KBM-7 (cell line): ENCODE data around the gene ACADS.

Source experiments
- DNase-seq: peaks from one replicate; pipeline ENCODE4 v3.0.0-alpha.2; 2015
- in situ Hi-C: fragments of 300-500 bp; cut with MboI; formaldehyde crosslinking; loops from 2 replicates; pipeline ENCODE4 v1.14.3; 2020; ENCODE audit warnings: low sequenced_read_pairs, low pct_unique_long_range_greater_than_20kb, mixed read lengths

Gene ACADS

DNA sequence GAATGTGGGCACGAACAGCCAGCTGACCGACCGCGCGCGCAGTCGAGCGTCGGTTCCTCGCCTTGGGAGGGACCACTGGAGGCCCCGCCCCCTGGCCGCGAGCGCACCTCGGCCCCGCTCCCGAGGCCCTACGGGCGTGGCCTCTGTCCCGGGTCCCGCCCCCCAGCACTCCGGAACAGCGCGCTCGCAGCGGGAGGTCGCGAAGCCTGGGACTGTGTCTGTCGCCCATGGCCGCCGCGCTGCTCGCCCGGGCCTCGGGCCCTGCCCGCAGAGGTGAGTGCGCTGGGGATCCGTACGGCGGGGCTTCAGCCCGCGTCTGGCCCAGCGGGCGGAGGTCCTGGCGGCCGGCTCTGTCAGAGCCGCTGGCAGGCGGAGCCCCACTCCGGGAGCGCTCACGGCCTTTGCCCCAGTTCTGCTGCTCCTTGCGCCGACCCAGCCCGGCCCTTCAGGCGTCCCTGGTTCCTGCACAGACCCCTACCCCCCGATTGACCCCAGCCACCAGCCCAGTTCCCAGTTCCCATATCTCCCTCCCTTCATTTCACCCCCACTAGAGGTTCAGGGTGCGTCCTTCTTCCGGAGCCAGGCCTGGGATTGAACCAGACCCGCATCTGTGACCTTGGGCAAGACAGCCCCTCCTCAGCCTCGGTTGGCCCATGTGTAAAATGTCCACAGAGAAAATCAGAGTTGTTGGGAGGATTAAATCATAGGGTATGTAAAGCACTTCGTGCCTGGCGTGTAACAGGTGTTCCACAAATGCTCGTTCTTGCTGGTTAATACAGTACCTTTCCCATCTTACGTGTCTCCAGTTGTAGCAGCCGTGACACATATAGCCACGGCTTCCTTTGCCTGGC, at the start of gene ACADS:
Gene ACADS (plus strand): TSS at position 168 of the 851 bp plus-strand sequence. CDS start 60 bp downstream, at position 228.
- peak; percentile 85 for DNase-seq

GRCh38 chr12:120677765-120678473, 47.7 kb upstream of the ACADS start:
- DNase-seq, result no peak
- in situ Hi-C loops, result no loop called here

More for the DNA sequence above, at the start of gene ACADS:
- in situ Hi-C loops, result no loop called here

DNA sequence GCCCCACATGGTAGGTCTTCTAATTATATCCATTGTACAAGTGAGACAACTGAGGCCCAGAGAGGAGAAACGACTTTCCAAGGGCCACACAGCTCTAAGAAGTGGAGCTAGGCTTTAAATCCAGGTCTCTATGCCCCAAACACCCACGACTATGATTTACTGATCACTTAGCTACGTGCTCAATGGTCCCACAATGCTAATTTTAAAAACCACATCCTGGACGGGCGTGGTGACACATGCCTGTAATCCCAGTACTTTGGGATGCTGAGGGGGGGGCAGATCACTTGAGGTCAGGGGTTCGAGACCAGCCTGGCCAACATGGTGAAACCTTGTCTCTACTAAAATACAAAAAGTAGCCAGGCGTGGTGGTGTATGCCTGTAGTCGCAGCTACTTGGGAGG, 47.1 kb upstream of the ACADS start:
- in situ Hi-C loops, result no loop called here
- no peak for DNase-seq

DNA sequence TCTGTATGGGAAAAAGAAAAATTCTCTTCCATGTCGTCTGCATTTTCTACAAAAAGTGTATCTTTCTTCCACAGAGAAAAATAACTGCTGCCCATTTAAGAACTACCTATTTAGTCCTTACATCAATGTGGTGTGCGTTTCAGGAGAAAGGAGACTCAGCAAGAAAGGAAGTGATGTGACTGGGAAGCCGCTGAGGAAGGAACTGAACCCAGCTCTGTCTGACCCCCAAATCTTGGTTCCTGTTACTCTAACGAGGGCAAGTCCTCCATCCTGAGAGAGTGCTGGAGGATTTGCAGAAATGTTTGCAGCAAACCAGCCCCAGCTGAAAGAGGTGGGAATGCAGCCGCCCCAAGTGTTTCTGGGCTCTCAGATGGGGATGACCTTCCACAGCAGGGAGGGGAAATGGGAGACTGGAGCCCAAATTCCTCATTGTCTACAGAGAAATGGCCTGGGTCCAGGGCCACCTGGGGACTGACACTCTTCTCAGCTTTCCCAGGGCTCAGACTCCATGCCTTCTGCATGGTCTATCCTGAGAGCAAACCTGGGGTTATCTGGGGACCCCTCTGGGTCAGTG, 45.4 kb upstream of the ACADS start:
- in situ Hi-C loops, result no loop called here
- no peak for DNase-seq

GRCh38 chr12:120684523-120684932, 41.1 kb upstream of the ACADS start:
- in situ Hi-C loops, result no loop called here
- no peak for DNase-seq

DNA sequence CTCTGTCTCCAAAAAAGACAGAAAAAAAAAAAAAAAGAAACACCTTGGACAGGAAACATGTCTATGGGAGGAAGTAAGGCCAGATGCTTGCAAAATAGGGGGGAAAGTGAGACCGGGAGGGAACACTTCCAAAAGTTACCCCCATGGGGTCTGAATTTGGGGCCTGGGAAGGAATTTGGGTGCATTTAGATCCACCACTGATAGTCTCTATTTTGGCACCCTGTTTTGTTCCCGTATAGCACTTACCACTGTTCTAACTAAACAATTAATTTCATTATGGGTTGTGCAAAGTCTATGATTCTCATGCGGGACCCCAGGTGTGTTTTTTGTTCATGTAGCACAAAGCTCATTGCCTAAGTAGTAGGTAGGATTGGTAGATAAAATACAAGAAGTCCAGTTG, 40.1 kb upstream of the ACADS start:
- in situ Hi-C loops, result no loop called here

GRCh38 chr12:120686151-120686689, 39.4 kb upstream of the ACADS start:
- DNase-seq, result peak; percentile 98
- in situ Hi-C loops, result no loop called here

More for the DNA sequence above, 40.1 kb upstream of the ACADS start:
- DNase-seq, result no peak

- DNase-seq, result peak; percentile 100
- in situ Hi-C loops, result no loop called here
Observed at GRCh38 chr12:120686690-120687577, 38.7 kb upstream of the ACADS start, which contains the start of gene MLEC. Gene MLEC (plus strand): TSS chr12:120687149. CDS start chr12:120687297, 148 bp downstream.

DNA sequence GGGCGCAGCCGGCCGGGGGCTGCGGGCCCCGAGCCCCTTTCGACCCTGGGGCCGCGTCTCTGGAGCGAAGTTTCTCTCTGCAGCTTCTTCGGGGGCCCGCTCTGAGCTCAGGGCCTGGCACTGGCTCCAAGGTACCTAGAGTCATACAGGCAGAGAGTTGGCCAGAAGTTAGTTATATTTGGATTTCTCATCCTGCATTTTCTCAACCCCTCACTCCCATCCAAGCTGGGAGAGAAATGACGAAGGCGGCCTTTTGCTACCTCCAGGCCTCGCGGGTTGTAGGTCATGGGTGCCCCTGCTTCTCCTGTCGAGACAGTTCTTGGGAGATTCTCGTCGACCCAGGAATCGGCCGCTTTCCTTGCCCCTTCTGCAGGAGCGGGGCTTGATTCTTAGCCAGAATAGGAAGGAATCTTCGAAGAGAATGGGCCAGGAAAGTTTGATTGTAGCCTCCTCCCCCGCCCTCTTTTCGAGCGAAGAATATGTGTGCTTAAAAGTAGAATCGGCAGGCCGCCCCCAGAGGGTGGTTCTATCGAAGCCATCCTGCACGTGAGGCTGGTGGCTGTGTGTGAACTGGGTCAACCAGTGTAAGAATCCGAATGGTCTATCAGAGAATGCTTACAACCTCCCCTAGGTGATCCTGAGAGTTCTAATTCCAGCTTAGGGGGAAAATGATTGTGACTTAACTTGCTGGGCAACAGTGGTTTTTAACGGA, 37.9 kb upstream of the ACADS start:
- DNase-seq, result peak; percentile 32
- in situ Hi-C loops, result no loop called here

GRCh38 chr12:120688527-120689071, 37.0 kb upstream of the ACADS start:
- peak; percentile 56 for DNase-seq
- in situ Hi-C loops, result no loop called here

- DNase-seq, result no peak
- in situ Hi-C loops, result no loop called here
Observed at GRCh38 chr12:120689397-120690082, 36.1 kb upstream of the ACADS start.

DNA sequence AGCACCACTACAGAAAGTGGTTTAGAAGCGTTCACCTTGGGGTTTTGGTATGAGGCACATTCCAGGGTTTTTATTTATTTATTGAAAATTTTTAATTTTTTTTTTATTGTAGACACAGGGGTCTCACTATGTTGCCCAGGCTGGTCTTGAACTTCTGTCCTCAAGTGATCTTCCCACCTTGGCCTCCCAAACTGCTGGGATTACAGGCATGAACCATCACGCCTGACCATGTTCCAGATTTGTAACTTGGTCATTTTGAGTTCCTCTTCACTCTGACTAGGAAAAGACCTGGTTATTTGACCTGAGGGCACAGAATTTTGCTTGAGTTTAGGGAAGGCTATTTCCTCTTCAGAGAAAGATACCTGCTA, 35.6 kb upstream of the ACADS start:
- no peak for DNase-seq
- in situ Hi-C loops, result no loop called here

DNA sequence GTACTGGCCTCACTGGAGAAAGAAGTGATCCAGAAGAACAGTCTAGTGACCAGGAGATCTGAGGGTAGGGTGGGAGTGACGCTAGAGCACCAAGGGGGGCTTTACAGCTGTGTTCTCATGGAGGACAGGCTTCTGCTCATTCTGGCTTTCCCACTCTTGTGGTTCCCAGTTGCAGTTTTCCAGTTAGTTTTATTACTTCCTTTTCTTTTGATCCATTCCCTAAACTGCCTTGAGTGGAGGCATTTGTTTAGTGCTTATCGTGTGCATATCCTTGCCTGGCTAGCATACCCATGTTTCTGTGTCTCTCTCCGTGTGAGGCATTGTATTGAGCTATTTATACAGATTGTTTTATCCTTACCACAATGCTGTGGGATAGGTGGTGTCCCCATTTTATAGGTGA, 34.6 kb upstream of the ACADS start:
- DNase-seq, result no peak
- in situ Hi-C loops, result no loop called here

GRCh38 chr12:120692524-120693033, 33.0 kb upstream of the ACADS start:
- in situ Hi-C loops, result no loop called here
- DNase-seq, result no peak

DNA sequence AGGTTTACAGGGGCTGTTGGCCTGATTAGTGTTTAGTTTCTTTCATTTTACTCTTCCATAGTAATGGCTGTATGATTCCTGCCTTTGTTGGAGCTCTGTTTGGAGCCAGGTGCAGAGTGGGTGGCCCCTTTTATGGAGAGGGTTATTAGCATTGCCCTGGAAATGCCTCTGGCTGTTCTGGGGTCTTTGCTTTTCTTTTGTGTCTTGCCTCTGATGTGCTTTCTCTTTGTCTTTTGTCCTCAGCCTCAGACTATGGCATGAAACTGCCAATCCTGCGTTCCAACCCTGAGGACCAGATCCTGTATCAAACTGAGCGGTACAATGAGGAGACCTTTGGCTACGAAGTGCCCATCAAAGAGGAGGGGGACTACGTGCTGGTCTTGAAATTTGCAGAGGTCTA, 31.8 kb upstream of the ACADS start:
- in situ Hi-C loops, result no loop called here

GRCh38 chr12:120696626-120697025, 29.0 kb upstream of the ACADS start:
- in situ Hi-C loops, result no loop called here
- no peak for DNase-seq

More for the DNA sequence above, 31.8 kb upstream of the ACADS start:
- DNase-seq, result no peak

- DNase-seq, result no peak
- in situ Hi-C loops, result no loop called here
Observed at GRCh38 chr12:120697344-120697743, 28.3 kb upstream of the ACADS start.
